GM12872 (cell line): ENCODE measurements around the gene ZBTB20.
A peak's percentile ranks its signal among the peaks of the same experiment; 100 is the strongest.

ENCODE experiments used
- TF ChIP-seq, protein P1 (sequence below): IDR thresholded peaks from 3 replicates; pipeline ENCODE4 v1.5.1; 2011; ENCODE audit warnings: low read depth, mild to moderate bottlenecking, low read length, moderate library complexity; ENCODE audit not compliant: insufficient read depth

The ZBTB20 gene

DNA sequence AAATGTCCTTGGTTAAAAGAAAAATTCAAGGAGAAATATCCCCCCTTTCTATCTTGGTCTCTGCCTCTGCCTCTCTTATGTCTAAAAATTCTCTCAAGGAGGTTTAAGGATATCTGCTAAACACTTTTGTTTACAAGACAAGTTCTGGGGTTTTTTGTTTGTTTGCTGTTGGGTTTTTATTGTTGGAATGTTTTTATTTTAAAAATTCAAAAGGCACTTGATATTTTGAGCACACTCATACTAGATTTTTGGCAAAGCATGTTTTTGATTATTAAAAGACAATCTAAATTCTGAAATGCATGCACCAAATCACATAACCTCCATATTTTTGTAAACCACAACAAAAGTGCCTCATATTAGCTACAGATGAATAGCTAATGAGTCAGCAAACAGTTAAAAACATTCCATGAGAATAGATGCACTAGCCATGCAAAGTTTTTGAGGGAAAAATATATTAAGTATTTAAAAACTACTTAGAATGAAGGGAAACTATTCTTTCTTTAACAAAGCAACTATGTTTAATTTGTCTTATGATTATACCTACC, 84.6 kb downstream of the ZBTB20 start:
- TF ChIP-seq, protein P1, sequence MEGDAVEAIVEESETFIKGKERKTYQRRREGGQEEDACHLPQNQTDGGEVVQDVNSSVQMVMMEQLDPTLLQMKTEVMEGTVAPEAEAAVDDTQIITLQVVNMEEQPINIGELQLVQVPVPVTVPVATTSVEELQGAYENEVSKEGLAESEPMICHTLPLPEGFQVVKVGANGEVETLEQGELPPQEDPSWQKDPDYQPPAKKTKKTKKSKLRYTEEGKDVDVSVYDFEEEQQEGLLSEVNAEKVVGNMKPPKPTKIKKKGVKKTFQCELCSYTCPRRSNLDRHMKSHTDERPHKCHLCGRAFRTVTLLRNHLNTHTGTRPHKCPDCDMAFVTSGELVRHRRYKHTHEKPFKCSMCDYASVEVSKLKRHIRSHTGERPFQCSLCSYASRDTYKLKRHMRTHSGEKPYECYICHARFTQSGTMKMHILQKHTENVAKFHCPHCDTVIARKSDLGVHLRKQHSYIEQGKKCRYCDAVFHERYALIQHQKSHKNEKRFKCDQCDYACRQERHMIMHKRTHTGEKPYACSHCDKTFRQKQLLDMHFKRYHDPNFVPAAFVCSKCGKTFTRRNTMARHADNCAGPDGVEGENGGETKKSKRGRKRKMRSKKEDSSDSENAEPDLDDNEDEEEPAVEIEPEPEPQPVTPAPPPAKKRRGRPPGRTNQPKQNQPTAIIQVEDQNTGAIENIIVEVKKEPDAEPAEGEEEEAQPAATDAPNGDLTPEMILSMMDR: no peak

DNA sequence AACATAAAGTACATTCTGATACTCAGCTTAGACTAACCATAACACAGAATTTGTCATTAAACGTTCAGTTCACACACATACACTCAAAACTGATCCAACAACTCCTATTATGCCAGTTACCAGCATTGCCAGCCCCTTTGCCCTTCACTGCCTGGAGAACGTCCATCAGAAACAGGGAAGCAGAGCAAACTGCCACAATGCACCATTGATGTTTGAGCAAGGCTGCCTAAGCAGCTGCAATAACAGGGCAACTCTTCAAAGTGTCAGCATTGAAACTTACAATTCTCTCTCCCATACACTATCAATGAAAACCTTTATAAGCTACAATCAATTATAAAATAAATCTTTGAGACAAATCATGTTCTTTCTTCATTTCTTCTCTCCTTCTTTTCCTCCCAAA, 85.1 kb downstream of the ZBTB20 start:
- TF ChIP-seq, protein P1: no peak

DNA sequence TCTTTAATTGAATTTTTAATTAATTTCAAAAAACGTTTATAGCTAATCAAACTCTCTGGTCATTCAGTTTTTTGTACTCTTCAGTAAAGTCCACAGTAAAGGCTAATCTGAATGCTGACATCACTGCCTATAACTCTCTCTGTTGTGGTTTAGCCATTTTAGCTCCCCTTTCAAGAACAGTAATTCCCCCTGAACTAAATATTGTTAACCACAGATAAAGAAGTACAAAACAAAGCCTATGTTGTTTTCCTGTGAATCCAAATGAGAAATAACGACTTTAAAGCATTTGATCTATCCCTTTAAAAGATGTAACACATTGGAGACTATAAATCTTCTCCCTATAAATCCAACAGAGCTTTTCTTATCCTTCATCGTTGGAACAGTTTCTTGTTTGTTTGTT, 94.2 kb downstream of the ZBTB20 start:
- TF ChIP-seq, protein P1: no peak

DNA sequence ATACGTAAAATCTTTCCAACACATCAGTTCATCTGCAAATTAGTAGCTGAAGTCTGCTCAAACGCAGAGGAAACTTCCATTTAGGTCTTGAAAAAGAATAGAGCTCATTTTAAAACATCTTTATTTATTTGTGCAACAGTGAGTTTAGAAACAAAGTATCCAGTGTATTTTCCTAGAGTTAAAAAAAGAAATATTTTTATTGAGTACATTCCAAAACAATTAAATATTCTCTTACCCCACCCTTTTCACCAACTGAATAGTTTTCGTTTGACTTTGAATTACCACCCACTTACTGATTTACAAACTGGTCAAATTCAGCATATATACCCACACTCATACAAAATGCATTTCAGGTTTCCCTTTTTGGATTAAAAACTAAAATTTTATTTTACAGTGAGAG, 104.7 kb downstream of the ZBTB20 start:
- TF ChIP-seq, protein P1: no peak

DNA sequence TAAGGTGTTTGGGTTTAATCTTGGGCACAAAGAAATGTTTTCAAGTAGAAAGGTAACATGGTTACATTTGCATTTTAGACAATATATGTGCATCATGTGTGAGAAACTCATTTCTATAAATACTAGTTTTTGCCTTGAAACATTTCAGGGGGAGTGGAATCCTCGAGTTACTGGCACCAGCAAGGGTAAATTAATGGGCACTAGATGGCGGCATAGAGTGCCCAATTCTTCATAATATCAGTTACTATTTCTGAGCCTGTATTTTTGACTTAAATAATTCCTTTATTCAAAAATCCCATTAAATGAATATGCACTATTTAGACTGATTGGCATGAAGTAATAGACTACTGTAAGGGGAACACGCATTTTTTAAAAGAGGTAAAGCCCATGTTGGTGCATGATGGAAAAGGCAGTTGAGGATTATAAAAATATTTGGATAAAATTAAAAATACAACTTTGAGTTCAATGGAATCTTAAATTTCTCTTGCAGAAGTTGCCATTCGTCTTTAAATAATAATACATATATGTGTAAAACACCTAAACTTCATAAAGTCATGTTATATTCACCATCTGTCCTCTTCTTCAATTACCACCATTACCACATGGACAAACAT, 106.3 kb downstream of the ZBTB20 start:
- TF ChIP-seq, protein P1: peak; percentile 64

DNA sequence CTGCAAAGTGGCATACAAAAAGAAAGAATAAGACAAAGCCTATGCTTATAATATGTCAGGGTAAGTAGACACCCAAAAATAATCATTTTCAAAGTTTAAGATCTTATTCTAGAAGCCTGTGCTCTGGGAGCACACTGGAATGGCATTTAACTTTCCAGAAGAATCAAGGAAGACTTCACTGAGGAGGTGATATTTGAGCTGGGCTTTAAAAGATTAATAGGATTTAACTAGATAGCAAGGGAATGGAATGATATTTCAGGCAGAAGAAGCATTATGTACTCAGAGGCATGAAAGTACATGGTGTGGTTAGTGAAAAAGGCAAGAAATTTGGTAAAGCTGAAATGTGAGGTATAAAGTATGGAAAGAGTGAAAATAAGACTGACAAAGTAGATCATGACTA, 106.8 kb downstream of the ZBTB20 start:
- TF ChIP-seq, protein P1: no peak

DNA sequence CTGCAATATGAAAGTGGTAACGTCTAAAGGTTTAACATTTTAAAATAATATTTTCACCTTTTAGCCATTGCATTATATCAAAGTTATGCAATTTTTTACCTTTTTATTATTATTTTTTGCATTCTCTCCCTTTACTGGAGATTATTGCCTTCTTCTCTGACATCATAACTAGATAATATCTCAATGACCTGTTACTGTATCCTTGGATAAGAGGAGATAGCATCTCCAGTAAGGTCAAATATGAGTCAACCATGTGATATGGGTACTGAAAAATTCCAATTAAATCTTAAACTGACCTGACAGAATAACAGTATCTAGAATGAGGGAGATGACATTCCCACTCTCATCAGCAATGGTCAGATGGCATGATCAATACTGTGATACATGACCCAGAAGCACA, 108.3 kb downstream of the ZBTB20 start:
- TF ChIP-seq, protein P1: no peak
